ENCODE measurements around the gene MAST3. TPM values are rescaled to one million over a fixed set of nuclear protein-coding genes. Genes with fewer than 3 reads are reported as not detected.

MAST3 gene
- total RNA-seq, 4 donors from 2014 or later = 0.66 to 2.8 (median 1.6) TPM

DNA sequence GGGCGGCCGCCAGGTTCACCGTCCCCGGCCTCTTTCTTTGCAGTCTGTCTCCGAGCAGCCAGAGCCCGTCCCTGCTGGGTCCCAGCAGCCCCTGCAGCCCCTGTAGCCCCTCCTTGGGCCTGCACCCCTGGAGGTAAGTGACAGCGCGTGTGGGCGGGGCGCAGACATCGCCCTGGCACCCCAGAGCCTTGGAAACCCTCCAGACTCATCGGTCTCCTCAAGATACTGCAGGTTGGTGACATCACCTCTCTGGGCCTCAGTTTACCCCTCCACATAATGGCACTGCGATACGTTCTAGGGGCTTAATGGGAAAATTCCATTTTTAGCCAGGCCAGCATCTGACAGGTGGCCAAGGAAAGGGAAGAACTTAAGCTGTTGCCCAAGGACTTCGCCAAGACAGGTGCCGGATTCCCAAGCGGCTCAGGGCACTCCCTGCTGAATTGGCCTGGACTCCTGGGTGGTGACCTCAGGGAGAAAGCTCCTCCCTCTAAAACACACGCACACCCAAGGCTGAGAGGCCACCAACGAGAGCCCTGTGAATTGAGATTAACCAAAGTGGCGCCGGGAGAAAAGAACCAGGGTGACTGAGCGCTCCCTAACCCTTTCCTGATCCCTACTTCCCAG, 13.1 kb downstream of the MAST3 start:
- intact Hi-C loops (cut with DNase I; ENCODE audit: low total_unique reads) (no loop called here), in situ Hi-C loops (cut with MboI; ENCODE audit: low sequenced_read_pairs in 4 of 4) (loop anchor here in 3 of 4 donors (10.0 kb wide), 2 partner anchors 54 to 144 kb away; a partner anchor contains a TSS)
- peak overlapping the region; percentile 49 to 64 (median 54) for H3K4me3 ChIP-seq
- DNase-seq (peak in 1 of 2 donors; percentile 67), ATAC-seq (peak in 1 of 2 donors; percentile 76)
- no peaks in the 10 kb centered on the region for H3K36me3 ChIP-seq
- TF ChIP-seq, protein P1, sequence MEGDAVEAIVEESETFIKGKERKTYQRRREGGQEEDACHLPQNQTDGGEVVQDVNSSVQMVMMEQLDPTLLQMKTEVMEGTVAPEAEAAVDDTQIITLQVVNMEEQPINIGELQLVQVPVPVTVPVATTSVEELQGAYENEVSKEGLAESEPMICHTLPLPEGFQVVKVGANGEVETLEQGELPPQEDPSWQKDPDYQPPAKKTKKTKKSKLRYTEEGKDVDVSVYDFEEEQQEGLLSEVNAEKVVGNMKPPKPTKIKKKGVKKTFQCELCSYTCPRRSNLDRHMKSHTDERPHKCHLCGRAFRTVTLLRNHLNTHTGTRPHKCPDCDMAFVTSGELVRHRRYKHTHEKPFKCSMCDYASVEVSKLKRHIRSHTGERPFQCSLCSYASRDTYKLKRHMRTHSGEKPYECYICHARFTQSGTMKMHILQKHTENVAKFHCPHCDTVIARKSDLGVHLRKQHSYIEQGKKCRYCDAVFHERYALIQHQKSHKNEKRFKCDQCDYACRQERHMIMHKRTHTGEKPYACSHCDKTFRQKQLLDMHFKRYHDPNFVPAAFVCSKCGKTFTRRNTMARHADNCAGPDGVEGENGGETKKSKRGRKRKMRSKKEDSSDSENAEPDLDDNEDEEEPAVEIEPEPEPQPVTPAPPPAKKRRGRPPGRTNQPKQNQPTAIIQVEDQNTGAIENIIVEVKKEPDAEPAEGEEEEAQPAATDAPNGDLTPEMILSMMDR (IDR thresholded peaks at IDR 0.05 in 4 of 5, conservative IDR thresholded peaks at IDR 0.05 in 1 of 5) = no peak
- no peak for TF ChIP-seq POLR2A (IDR thresholded peaks at IDR 0.05)
- H3K27me3 ChIP-seq = peaks cover 6 to 13% (median 9%) of the 10 kb centered on the region in 3 donors
- peaks cover 9 to 11% of the 10 kb centered on the region in 2 donors for H3K4me1 ChIP-seq
- H3K9me3 ChIP-seq = no peaks in the 10 kb centered on the region
- H3K27ac ChIP-seq = no peak overlapping the region

DNA sequence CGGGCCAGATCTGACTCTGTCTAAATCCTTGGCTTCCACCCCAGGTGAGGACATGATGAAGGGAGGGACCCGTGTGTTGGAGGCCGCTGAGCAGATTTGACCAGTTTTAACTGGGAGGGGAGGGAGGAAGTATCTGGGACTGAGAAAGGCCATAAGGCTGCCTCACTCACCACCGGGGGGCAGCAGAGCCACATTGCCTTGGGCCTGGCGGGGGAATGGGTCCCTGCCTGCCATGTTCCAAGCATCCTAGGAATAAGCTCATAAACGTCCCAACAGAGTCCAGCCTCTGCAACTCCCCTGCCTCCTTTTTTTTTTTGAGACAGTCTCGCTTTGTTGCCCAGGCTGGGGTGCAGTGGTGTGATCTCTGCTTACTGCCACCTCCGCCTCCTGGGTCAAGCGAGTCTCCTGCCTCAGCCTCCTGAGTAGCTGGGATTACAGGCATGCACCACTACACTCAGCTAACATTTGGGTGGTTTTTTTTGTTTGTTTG, 15.5 kb downstream of the MAST3 start:
- Histone ChIP-seq H3K4me1 (peaks cover 15 to 16% of the 10 kb centered on the region in 2 donors), H3K27me3 (peaks cover 6 to 11% (median 7%) of the 10 kb centered on the region in 3 donors), H3K27ac (no peak overlapping the region), H3K4me3 (no peak overlapping the region), H3K9me3 (no peaks in the 10 kb centered on the region), H3K36me3 (no peaks in the 10 kb centered on the region)
- TF ChIP-seq, protein P1 (IDR thresholded peaks at IDR 0.05 in 4 of 5, conservative IDR thresholded peaks at IDR 0.05 in 1 of 5) = peak; percentile 64 to 92 (median 81)
- TF ChIP-seq POLR2A (IDR thresholded peaks at IDR 0.05) = no peak
- peak; percentile 62 to 73 for DNase-seq
- ATAC-seq = peak; percentile 55 to 63
- in situ Hi-C loops (cut with MboI; ENCODE audit: low sequenced_read_pairs in 4 of 4) (loop anchor here in 3 of 4 donors (10.0 kb wide), 2 partner anchors 52 to 142 kb away; a partner anchor contains a TSS), intact Hi-C loops (cut with DNase I; ENCODE audit: low total_unique reads) (loop anchor here (1.0 to 2.0 kb wide), 3 partner anchors 48 to 140 kb away; no protein-coding TSS in a partner anchor)

DNA sequence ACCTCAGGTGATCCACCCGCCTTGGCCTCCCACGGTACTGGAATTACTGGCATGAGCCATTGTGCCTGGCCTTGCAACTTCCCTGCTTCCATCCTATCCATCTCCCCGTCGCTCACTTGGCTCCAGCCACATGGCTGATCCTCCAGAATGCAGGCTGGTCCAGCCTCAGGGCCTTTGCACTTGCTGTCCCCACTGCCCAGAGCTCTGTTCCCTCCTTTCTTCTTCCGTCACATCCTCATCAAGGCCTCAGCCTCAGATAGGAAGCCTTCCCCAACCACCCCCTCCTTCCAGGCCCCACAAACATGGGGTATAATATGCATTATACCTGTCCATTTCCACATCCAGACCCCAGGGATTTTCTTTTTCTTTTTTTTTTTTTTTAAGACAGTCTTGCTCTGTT, 16.2 kb downstream of the MAST3 start:
- Histone ChIP-seq H3K27me3 (peaks cover 6 to 11% (median 7%) of the 10 kb centered on the region in 3 donors), H3K9me3 (no peaks in the 10 kb centered on the region), H3K4me1 (peaks cover 17 to 22% of the 10 kb centered on the region in 2 donors), H3K27ac (no peak overlapping the region), H3K4me3 (no peak overlapping the region), H3K36me3 (no peaks in the 10 kb centered on the region)
- TF ChIP-seq POLR2A (IDR thresholded peaks at IDR 0.05) = no peak
- TF ChIP-seq, protein P1 (IDR thresholded peaks at IDR 0.05 in 4 of 5, conservative IDR thresholded peaks at IDR 0.05 in 1 of 5) = no peak
- ATAC-seq = no peak
- intact Hi-C loops (cut with DNase I; ENCODE audit: low total_unique reads) (loop anchor here (1.0 to 2.0 kb wide), 3 partner anchors 47 to 139 kb away; no protein-coding TSS in a partner anchor), in situ Hi-C loops (cut with MboI; ENCODE audit: low sequenced_read_pairs in 4 of 4) (loop anchor here in 3 of 4 donors (10.0 kb wide), 2 partner anchors 51 to 141 kb away; a partner anchor contains a TSS)
- DNase-seq = no peak

DNA sequence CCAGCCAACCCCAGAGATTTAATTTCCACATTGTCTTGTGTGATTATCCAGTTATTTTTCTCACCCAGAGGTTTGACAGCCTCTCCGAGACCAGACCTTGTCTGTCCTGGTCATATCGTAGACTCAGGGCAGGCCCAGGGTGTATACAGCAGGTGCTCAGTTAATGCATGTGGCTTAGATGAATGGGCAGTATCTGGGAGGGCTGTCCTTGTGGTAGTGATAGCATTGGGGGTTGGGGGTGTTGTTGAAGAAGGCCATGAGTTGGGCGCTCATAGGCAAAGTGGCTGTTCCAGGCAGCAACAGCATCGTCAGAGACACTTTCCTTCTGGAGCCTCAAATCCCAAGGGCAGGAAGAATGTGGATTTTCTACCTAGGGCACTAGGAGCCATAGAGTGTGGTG, 16.9 kb downstream of the MAST3 start:
- in situ Hi-C loops (cut with MboI; ENCODE audit: low sequenced_read_pairs in 4 of 4) (loop anchor here in 3 of 4 donors (10.0 kb wide), 2 partner anchors 50 to 140 kb away; a partner anchor contains a TSS), intact Hi-C loops (cut with DNase I; ENCODE audit: low total_unique reads) (no loop called here)
- Histone ChIP-seq H3K9me3 (no peaks in the 10 kb centered on the region), H3K27me3 (peaks cover 6 to 11% (median 7%) of the 10 kb centered on the region in 3 donors), H3K4me1 (peaks cover 19 to 22% of the 10 kb centered on the region in 2 donors), H3K4me3 (no peak overlapping the region), H3K36me3 (no peaks in the 10 kb centered on the region), H3K27ac (no peak overlapping the region)
- ATAC-seq (no peak), DNase-seq (no peak)
- TF ChIP-seq, protein P1 (IDR thresholded peaks at IDR 0.05 in 4 of 5, conservative IDR thresholded peaks at IDR 0.05 in 1 of 5) = no peak
- TF ChIP-seq POLR2A (IDR thresholded peaks at IDR 0.05) = no peak
